ENCODE results near the gene SIAH1.
"Not testable (repeated sequence)": the region's sequence is repeated elsewhere in the genome, so short reads cannot be mapped to it uniquely, and the experiment has no call there.

The SIAH1 gene

GRCh38 chr16:48385253-48386150 lies at the start of gene SIAH1:
Gene SIAH1, minus strand, starts transcription at chr16:48385413. Its CDS starts 22,985 bp downstream, at chr16:48362428.
- DNase-seq: peak; percentile 18 to 91 (median 71)

GRCh38 chr16:48434653-48435317 lies 49.6 kb upstream of the SIAH1 start:
- peak in 1 of 51 donors; percentile 3 for DNase-seq

- no peak for DNase-seq
Observed at GRCh38 chr16:48433850-48434530, 48.8 kb upstream of the SIAH1 start.

GRCh38 chr16:48433116-48433849 lies 48.1 kb upstream of the SIAH1 start:
- no peak for DNase-seq

GRCh38 chr16:48432136-48432535 lies 46.9 kb upstream of the SIAH1 start:
- no peak for DNase-seq

- DNase-seq: no peak
Observed at GRCh38 chr16:48430890-48431289, 45.7 kb upstream of the SIAH1 start.

- no peak for DNase-seq
Observed at GRCh38 chr16:48426244-48427141, 41.3 kb upstream of the SIAH1 start.

- DNase-seq: no peak
Observed at GRCh38 chr16:48422537-48422936, 37.3 kb upstream of the SIAH1 start.

GRCh38 chr16:48421741-48422140 lies 36.5 kb upstream of the SIAH1 start:
- no peak for DNase-seq

GRCh38 chr16:48420437-48420836 lies 35.2 kb upstream of the SIAH1 start:
- DNase-seq: no peak

GRCh38 chr16:48416617-48417016 lies 31.4 kb upstream of the SIAH1 start:
- DNase-seq: not testable (repeated sequence)

GRCh38 chr16:48413272-48413671 lies 28.1 kb upstream of the SIAH1 start:
- no peak for DNase-seq

GRCh38 chr16:48409839-48410632 lies 24.8 kb upstream of the SIAH1 start:
- no peak for DNase-seq

GRCh38 chr16:48408688-48409087 lies 23.5 kb upstream of the SIAH1 start:
- DNase-seq: peak in 6 of 51 donors; percentile 1 to 19 (median 7)

GRCh38 chr16:48405907-48406306 lies 20.7 kb upstream of the SIAH1 start:
- DNase-seq: no peak

- no peak for DNase-seq
Observed at GRCh38 chr16:48405153-48405552, 19.9 kb upstream of the SIAH1 start.

GRCh38 chr16:48402547-48402946 lies 17.3 kb upstream of the SIAH1 start:
- not testable (repeated sequence) for DNase-seq

GRCh38 chr16:48395375-48395774 lies 10.2 kb upstream of the SIAH1 start:
- peak in 1 of 51 donors; percentile 4 for DNase-seq

GRCh38 chr16:48394355-48394703 lies 9.1 kb upstream of the SIAH1 start:
- DNase-seq: peak in 2 of 51 donors; percentile 21 to 51
